ENCODE data around the gene RPTOR.

RPTOR gene

DNA sequence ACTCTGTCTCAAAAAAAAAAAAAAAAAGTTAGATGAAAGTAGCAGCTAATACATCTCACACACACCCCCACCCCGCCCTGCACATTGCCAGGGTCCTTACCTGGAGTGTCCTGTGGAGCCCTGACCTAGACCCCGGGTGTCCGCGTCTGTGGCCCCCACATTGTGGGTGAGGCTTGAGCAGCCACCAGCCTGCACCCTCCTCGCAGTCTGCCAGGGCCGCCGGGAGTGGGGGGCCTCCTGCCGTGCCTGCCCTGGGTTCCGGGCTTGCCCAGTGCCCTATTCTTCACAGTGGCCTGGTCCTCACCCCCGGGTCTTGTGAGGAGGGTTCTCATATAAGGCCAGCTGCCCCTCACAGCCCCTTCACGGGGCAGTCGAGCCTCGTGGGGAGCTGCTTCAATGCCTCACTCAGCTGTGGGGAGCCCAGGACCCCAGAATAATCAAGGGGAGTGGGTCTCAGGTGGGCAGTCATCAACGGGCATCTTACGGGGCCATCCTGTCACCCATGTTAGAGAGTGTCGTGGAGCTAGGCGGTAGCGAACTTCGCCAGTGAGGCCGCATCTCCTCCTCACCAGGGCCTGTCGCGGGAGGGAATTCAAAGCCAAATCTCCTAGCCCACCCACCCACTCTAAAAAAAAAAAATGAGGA, 361.1 kb downstream of the RPTOR start:
- no peak for DNase-seq

DNA sequence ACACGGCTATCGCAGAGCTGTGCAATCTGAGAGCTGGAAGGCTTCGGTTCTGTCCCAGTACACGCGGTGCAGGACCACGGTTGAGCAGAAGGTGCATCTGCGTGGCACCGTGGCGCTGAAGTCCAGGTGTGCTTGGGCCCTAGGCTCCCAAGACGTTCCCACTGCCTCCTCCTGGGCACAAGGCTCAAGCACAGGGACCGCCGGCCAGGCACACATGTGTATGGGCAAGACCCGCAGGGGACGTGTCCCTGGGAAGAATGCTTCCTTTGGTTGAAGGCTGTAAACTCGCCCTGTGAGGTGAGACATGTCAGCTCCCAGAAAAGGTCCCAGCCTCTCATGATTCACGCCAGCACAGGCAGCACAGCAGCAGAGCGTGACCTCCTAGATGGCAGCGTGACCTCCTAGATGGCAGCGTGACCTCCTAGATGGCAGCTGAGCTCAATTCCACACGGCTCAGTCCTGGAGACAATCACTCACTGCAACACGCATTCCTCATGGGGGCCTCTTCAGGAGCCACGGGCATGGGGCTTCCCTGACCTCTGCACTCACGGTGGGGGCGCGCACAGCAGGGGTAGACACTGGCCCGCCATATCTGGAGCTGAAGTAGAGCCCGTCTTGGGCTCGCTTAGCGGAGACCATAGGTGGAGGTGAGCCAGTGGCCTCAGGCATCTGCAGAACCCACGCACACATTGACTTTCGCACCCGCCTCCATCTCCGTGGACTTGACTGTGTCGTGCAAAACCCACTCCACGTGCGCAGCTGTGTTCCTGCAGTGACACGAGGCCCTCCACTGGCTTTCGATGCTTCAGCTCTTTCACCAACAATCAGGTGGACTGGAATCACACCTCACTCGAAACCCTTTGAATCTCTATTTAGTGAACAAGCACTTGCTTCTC, 362.0 kb downstream of the RPTOR start:
- DNase-seq = no peak

- DNase-seq = no peak
Measured at GRCh38 chr17:80907281-80907680, 362.6 kb downstream of the RPTOR start.

- DNase-seq = no peak
Measured at GRCh38 chr17:80908211-80908610, 363.6 kb downstream of the RPTOR start.

- no peak for DNase-seq
Measured at GRCh38 chr17:80908776-80909175, 364.1 kb downstream of the RPTOR start.

GRCh38 chr17:80909635-80910034, 365.0 kb downstream of the RPTOR start:
- no peak for DNase-seq

GRCh38 chr17:80910043-80910442, 365.4 kb downstream of the RPTOR start:
- no peak for DNase-seq

DNA sequence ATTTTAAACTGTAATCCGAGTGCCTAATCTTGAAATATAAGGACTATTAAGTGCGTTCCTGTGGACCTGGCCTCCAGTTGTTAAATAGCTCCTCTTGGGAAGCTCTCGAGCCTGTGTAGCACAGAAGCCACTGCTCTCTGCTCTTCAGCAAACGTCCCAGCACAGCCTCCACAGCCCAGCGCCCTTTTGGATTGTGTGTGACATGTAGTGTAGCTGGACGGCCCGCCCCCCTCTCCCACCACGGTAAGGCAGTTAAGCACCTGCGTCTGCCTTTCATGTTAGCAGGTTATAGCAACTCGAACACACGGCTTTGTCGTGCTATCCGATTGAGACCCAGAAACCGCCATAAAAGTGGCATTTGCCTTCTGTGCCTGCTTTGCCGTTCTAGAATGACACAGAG, 367.8 kb downstream of the RPTOR start:
- no peak for DNase-seq

GRCh38 chr17:80913928-80914821, 369.5 kb downstream of the RPTOR start:
- DNase-seq = no peak

DNA sequence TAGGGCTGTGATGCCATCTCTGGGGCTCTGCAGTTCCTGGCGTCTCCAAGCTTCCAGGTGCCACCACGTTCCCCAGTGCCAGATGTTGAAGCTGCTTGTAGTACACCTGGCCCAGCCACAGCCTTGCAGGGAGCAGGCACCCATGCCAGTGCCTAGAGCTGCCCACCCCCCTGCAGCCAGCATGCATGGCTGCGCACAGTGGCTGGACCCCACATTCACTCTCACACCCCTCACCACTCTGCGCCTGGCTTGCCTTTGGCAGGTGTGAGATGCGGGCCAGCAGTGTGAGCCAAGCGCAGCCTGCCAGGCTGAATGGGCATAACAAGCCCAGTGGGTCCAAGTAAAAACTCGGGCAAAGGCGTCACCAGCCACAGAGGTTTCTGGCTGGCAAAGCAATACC, 371.6 kb downstream of the RPTOR start:
- no peak for DNase-seq

- DNase-seq = no peak
Measured at GRCh38 chr17:80917716-80918560, 373.3 kb downstream of the RPTOR start.

DNA sequence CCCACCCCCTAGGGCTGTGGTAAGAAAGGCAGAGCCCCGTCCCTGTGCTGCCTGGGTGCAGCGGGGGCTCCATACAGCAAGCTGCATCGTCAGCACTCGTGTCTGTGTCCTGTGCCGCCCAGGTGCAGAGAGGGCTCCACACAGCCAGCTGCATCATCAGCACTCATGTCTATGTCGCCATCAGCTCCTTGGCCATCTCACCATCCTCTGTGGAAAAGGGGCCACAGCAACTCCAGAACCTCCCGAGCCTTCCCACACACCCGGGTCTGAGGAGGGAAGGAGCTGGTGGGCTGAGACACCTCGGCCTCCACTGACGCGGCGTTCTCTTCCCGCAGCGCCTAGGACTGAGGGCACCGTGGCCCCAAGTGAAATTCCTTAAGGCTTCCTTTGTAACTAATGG, 374.1 kb downstream of the RPTOR start:
- no peak for DNase-seq

DNA sequence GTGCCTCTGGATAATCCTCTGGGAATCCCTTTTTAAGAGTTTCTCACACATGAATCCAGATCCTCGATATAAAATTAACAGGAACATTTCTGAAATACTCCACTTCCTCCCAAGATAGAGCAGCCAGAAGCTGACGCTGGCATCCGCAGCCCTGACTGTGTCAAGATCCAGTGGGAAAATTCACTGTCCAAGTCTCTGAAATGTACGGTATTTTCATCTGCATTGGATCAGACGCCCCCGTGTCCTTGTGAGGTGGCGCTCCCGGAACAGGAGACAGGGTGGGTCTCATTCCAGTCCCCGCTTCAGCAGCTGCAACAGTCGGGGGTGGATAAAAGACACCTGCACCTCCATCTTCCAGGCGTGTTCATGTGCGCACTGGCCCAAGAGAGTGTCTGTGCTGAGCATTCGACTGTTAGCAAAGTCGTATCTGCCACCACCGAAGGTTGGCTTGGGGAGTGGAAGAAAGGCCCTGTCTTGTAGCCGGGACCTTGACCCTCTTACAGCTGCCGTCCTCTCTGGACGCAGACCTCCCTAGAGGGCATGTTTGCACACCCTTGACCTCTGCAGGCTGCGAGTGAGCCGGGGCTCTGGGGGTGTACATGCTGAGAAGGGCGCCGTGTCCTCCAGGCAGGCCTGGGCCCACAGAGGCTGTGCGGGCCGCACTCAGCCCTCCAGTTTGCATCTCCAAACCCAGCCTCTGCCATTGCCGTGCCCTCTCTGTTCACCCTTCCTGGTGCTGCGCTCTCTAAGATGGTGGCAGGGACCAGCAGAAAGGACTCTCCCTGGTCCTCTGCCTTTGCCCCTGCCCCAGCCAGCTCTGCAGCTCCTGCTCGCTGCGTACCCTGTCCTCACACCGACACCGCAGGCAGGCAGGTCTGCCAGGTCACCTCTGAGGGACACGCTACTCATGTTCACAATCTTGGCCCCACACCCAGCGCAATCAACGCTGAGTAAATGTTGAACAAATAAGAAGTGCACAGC, 375.0 kb downstream of the RPTOR start:
- no peak for DNase-seq

- DNase-seq = no peak
Measured at GRCh38 chr17:80920441-80920840, 375.8 kb downstream of the RPTOR start.

DNA sequence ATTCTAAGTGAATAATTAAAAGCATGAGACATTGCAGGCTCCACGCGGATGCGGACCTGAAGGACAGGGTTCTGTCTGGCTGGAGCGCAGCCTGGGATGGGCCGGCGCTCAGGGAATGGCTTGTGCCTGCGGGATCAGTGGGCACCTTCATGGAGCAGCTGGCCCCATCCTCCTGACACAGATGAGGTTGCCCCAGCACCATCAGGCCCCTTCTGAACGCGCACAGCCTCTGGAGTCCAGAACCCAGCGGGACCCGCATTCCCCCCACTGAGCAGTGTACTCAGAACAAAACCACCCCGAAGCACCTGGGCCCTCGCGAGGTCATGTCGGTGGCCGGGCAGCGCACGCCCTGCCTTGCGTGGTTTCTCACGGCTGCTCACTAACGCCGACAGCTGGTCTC, 376.5 kb downstream of the RPTOR start:
- no peak for DNase-seq

- no peak for DNase-seq
Measured at GRCh38 chr17:80921741-80922579, 377.3 kb downstream of the RPTOR start.

- no peak for DNase-seq
Measured at GRCh38 chr17:80922580-80923160, 378.0 kb downstream of the RPTOR start.

GRCh38 chr17:80923211-80924110, 378.8 kb downstream of the RPTOR start:
- DNase-seq = no peak

All from NCI-H1436 (cell line).